Measurements from ENCODE around the gene SOD3.

GRCh38 chr4:24769571-24769970 is 25.8 kb upstream of the SOD3 start:
- TF ChIP-seq, protein P1, sequence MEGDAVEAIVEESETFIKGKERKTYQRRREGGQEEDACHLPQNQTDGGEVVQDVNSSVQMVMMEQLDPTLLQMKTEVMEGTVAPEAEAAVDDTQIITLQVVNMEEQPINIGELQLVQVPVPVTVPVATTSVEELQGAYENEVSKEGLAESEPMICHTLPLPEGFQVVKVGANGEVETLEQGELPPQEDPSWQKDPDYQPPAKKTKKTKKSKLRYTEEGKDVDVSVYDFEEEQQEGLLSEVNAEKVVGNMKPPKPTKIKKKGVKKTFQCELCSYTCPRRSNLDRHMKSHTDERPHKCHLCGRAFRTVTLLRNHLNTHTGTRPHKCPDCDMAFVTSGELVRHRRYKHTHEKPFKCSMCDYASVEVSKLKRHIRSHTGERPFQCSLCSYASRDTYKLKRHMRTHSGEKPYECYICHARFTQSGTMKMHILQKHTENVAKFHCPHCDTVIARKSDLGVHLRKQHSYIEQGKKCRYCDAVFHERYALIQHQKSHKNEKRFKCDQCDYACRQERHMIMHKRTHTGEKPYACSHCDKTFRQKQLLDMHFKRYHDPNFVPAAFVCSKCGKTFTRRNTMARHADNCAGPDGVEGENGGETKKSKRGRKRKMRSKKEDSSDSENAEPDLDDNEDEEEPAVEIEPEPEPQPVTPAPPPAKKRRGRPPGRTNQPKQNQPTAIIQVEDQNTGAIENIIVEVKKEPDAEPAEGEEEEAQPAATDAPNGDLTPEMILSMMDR (IDR thresholded peaks at IDR 0.05 in 8 of 11, conservative IDR thresholded peaks at IDR 0.05 in 3 of 11): no peak
- TF ChIP-seq POLR2AphosphoS5 (IDR thresholded peaks at IDR 0.05) (no peak), POLR2A (IDR thresholded peaks at IDR 0.05) (no peak)

All from spleen (tissue), 7 donors.